NCI-H524 (cell line): Measurements from ENCODE around the gene CDKN1C.

Experiments
- DNase-seq, 2 experiments: peaks; one replicate each; lab custom pipeline; 2025; lab: John Stamatoyannopoulos, UW

Gene CDKN1C

DNA sequence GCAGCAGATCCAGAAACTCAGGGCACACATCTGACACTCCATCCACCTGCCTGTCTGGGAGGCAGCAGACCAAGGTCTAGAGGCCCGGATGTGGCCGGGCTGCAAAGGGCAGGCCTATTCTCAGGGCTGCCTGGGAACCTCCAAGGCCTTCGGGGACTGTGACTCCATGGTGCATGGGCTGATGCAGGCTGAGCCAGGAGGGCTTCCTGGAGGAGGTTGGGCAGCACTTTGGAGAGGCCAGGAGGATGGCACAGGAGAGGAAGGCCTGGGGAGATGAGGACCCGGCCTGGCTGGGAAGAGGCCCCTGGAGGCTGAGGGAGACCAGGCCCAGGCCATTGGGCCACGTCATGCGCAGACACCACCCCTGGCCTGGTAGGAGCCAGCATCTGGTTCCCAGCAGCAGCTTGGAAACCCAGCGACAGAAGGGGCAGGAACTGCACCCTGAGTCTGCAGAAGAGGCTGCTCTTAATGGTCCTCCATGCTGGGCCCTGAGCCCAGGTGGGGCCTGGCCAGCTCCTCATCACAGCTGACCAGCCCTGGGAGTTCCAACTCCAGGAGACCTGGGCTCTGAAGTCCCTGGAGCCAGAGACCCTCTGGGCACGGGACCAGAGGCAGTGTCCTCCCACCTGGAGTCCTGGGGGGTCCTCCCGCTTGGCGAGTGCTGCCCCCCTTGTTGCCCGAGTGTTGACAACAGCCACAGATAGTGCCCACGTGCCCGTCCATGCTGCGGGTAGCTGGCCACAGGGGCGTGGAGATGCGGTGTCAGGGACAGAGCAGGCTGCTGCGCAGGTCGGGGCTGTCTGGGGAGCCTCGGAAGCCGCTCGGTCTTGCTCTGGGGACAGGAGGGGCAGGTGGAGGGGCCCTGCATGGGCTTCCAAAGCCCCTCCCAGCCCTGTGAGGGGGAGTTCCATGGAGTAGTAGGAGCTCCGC lies 38.1 kb upstream of the CDKN1C start:
- DNase-seq = no peak

GRCh38 chr11:2922655-2923054 lies 37.1 kb upstream of the CDKN1C start:
- no peak for DNase-seq

GRCh38 chr11:2921742-2922493 lies 36.3 kb upstream of the CDKN1C start:
- DNase-seq = no peak

- DNase-seq = no peak
Measured at GRCh38 chr11:2921261-2921660, 35.7 kb upstream of the CDKN1C start.

GRCh38 chr11:2920343-2920742 lies 34.8 kb upstream of the CDKN1C start:
- DNase-seq = no peak

DNA sequence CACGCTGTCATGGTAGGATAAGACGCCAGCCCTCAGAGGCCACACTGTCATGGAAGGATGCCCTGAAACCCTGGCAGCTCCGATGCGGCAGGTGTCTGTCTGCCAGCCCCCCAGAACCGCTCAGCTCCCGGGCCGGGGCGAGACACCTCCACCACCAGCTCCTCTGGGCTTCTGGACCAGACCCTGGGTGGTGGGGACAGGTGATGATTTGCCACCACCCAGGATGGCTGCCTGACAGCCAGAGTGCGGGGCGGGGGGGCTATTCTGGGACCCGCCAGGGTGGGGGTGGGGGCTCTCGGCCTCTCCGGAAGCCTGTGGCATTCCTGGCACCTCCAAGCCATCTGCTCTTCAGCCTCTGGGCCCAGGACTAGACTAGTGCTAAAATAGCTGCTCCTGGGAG lies 34.3 kb upstream of the CDKN1C start:
- DNase-seq = no peak

GRCh38 chr11:2919188-2919587 lies 33.6 kb upstream of the CDKN1C start:
- no peak for DNase-seq

DNA sequence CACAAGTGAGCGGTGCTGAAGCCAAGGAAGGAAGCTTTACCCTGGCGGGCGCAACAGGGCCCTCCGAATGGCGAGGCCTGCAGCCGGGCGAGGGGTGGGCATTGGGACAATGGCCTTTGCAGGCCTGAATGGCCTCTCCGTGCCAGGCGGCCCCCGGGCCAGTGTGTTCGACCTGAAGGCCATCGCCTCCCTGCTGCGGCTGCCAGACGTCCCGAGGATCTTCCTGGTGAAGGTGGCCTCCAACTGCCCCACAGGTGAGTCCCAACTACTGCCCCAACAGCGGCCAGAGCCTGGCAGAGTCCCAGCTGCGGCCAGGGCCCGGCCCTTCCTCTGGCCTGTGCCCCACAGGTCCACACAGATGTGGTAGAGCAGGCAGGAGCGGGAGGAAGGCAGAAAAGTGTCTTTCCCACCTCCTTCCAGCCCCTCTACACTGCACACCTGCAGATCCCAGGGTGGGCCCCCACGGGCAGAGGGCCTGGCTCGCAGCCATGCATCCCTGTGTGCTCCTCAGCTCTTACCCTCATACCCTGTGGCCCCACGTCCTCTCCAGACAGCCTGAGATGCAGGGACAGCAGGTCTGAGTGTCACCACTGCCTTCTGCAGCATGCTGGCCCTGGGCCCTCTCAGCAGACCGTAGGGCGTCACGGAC lies 32.4 kb upstream of the CDKN1C start:
- DNase-seq = no peak

DNA sequence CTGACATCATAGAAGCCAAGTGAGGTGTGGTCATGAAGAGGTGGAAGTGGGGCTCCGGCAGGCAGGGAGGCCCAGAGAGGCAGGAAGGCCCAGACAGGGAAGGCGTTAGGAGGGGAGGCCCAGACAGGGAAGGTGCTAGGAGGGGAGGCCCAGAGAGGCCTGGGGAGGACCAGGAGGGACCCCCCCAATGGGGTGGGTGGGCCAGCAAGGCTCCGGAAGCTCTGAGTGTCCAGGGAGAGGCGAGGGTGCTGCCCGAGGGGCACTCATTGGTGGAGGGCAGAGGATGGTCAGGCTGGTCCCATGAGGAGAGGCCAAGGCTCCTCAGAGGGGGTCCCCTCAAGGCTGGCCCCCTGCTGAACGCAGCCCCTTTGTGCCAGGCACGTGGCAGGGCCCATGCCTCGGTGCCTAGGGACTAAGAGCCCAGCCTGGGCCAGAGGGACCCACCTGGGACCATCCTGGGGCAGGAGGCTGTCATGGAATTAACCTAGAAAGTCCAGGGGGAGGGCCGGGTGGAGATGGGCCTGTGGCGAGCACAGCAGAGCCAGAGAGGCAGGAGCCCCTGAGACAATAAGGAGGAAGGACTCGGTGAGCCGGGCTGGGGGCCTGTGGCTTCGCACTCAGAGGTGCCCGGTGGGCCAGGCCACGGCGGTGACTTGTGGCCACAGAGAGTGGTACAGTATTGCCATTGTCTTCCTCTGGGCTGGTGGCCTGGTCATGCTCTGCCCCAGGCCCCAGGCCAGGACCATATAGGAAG lies 31.5 kb upstream of the CDKN1C start:
- DNase-seq = no peak

- DNase-seq = no peak
Measured at GRCh38 chr11:2916114-2916891, 30.7 kb upstream of the CDKN1C start.

- no peak for DNase-seq
Measured at GRCh38 chr11:2915473-2915872, 29.9 kb upstream of the CDKN1C start.

GRCh38 chr11:2914455-2915195 lies 29.1 kb upstream of the CDKN1C start:
- peak in 1 of 2 experiments; percentile 24 for DNase-seq

GRCh38 chr11:2913776-2914175 lies 28.2 kb upstream of the CDKN1C start:
- DNase-seq = no peak

DNA sequence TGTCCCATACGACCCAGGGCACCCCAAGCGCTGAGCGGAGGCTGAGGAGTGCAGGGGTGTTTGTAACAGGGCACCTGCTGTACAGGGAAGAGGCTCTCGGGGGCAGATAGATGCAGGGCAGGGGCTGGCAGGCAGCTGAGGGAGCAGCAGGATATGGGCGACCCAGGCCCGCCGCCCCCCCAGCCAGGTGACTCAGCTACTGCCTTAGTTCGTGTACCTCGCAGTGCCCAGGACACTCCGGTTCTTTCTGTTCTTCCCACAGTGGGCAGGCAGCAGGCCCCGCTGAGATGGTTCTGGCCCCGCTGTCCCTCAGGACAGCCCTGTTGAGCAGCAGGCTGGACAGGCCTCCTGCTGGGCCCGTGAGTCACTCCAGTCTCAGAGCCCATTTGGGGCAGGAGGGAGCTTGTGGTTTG lies 27.4 kb upstream of the CDKN1C start:
- DNase-seq = no peak

- no peak for DNase-seq
Measured at GRCh38 chr11:2912498-2912897, 26.9 kb upstream of the CDKN1C start.

DNA sequence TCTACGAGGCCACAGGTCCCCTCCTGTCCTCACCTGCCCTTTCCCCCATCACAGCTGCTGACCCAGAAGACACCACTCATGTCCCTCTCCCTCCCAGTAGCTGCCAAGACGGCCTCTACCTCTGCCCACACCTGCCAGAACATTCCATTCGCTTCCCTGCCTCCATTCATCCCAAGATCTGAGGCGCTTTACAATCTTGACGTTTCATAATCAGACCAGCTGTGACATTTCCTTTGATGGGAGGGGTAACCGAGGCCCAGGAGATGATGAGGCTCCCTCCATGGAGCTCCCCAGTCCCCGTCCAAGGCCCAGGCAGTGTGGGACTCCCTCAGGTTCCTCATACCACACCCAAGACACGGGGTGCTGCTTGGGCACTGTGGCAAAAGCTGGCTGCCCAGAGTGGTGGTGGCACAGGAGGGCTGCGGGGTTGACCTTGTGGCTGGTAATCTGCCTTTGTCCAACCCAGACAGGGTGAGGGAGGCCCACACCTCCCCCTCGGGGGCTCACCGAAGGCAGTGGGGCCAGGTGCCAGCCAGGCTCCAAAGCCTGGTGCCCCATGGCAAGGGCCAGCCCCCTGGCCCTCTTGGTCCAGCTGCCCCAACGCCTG lies 26.3 kb upstream of the CDKN1C start:
- DNase-seq = no peak

- no peak for DNase-seq
Measured at GRCh38 chr11:2911088-2911784, 25.7 kb upstream of the CDKN1C start.

DNA sequence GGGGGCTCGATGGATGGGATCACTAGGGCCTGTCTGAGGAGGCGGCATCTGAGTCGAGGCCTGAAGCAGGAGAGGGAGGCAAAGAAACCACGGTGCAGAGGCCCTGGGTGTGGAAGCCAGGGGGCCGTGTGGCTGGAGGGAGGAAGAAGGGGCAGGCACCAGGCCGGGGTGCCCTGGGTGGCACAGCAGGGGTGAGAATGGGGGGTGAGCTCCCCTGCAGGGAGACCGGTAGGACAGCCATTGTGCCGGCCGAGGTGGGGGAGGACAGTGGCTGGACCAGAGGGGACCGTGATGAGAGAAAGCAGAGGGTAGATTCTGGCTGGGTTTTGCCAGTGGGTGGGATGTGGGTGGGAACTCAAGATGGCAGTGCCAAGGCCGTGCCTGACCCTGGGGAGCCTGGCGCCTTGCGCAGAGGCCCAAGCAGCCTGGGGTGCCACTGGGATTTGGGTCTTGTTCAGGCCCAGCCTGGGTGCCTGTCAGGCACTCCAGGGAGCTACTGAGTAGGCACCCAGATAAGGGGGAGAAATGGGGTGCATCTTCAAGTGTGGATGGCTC lies 24.9 kb upstream of the CDKN1C start:
- DNase-seq = no peak
